ENCODE data around the gene MAP7. TPM values are rescaled to one million over a fixed set of nuclear protein-coding genes. Genes with fewer than 3 reads are reported as not detected.

Gene MAP7
- total RNA-seq, 1 experiment from 2014 or later, result 33.7 TPM

GRCh38 chr6:136334465-136334846 lies 215.8 kb downstream of the MAP7 start:
- Histone ChIP-seq H3K36me3 (ENCODE audit: low read depth) (no peaks in the 10 kb centered on the region), H3K79me2 (ENCODE audit: low read depth) (no peaks in the 10 kb centered on the region), H3F3A (ENCODE audit: insufficient read depth, low read depth) (peaks cover 5% of the 10 kb centered on the region; the same call in 1 of the 2 replicates), H3K4me1 (replicated peaks; ENCODE audit: insufficient read depth) (peaks cover 11% of the 10 kb centered on the region), H3K27ac (no peak overlapping the region), H2AFZ (no peak overlapping the region), H3K4me2 (no peak overlapping the region), H3K4me3 (no peak overlapping the region), H3K9me2 (ENCODE audit: insufficient read depth) (no peaks in the 10 kb centered on the region), H4K20me1 (ENCODE audit: insufficient read depth) (no peaks in the 10 kb centered on the region), H3K9me3 (ENCODE audit: insufficient read depth, low read depth) (no peaks in the 10 kb centered on the region), H3K27me3 (ENCODE audit: insufficient read depth, low read depth) (no peaks in the 10 kb centered on the region)
- TF ChIP-seq CTCF (conservative IDR thresholded peaks at IDR 0.05) (no peak), EZH2 (IDR thresholded peaks at IDR 0.05; ENCODE audit: low read depth) (no peak)
- intact Hi-C loops (cut with micrococcal nuclease; ENCODE audit: unreplicated experiment), result no loop called here
- no peak for DNase-seq
- no TSS peak for BruUV-seq (replicated peaks)
- ChIA-PET CTCF (no interaction called here), POLR2A (ENCODE audit: unreplicated experiment) (no interaction called here)

DNA sequence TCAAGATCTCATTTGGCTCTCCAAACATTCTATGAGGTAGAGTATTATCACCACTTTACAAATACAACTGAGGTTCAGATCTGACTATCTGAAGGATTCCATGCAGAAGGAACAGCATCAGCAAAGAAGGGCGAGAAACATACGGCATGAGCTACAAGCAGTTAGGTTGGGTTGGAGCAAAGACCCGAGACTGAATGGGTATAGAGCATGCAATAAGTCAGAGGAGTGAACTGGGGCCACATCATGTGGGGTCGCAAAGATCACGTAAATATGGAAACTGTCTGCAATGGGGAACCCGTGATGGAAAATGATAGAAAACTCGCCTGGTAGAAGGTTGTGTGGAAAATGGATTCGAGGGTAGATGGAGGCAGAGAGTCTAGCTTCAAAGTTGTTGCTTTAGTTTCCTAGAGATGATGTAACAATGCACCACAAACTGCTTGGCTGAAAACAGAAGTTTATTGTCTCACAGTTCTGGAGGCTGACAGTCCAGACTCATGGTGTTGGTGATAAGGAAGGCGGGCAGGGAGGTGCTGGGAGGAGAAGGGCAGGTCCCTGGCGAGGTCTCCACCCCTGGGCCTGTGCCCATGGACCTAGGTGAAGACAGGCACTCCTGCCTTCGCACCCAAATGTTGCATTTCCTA lies 216.3 kb downstream of the MAP7 start:
- H3K4me1 ChIP-seq (replicated peaks; ENCODE audit: insufficient read depth), result peaks cover 11% of the 10 kb centered on the region
- no peak overlapping the region for H3K4me3 ChIP-seq
- no peaks in the 10 kb centered on the region for H3K79me2 ChIP-seq (ENCODE audit: low read depth)
- no peak overlapping the region for H3K27ac ChIP-seq
- no peaks in the 10 kb centered on the region for H3K27me3 ChIP-seq (ENCODE audit: insufficient read depth, low read depth)
- H3K36me3 ChIP-seq (ENCODE audit: low read depth), result no peaks in the 10 kb centered on the region
- TF ChIP-seq EZH2 (IDR thresholded peaks at IDR 0.05; ENCODE audit: low read depth) (no peak), CTCF (conservative IDR thresholded peaks at IDR 0.05) (no peak)
- no peak overlapping the region for H3K4me2 ChIP-seq
- H4K20me1 ChIP-seq (ENCODE audit: insufficient read depth), result no peaks in the 10 kb centered on the region
- no peak overlapping the region for H2AFZ ChIP-seq
- intact Hi-C loops (cut with micrococcal nuclease; ENCODE audit: unreplicated experiment), result no loop called here
- DNase-seq, result no peak
- H3F3A ChIP-seq (ENCODE audit: insufficient read depth, low read depth), result peaks cover 5% of the 10 kb centered on the region; the same call in 1 of the 2 replicates
- POLR2A ChIA-PET (ENCODE audit: unreplicated experiment), result no interaction called here
- BruUV-seq (replicated peaks), result no TSS peak
- no peaks in the 10 kb centered on the region for H3K9me2 ChIP-seq (ENCODE audit: insufficient read depth)
- CTCF ChIA-PET, result no interaction called here
- H3K9me3 ChIP-seq (ENCODE audit: insufficient read depth, low read depth), result no peaks in the 10 kb centered on the region

- TF ChIP-seq CTCF (conservative IDR thresholded peaks at IDR 0.05) (no peak), EZH2 (IDR thresholded peaks at IDR 0.05; ENCODE audit: low read depth) (no peak)
- no peak overlapping the region for H3K4me2 ChIP-seq
- intact Hi-C loops (cut with micrococcal nuclease; ENCODE audit: unreplicated experiment), result no loop called here
- no peaks in the 10 kb centered on the region for H3K4me1 ChIP-seq (replicated peaks; ENCODE audit: insufficient read depth)
- H2AFZ ChIP-seq, result no peak overlapping the region
- H3K4me3 ChIP-seq, result no peak overlapping the region
- CTCF ChIA-PET, result no interaction called here
- H3K27ac ChIP-seq, result no peak overlapping the region
- H3F3A ChIP-seq (ENCODE audit: insufficient read depth, low read depth), result no peaks in the 10 kb centered on the region
- H3K36me3 ChIP-seq (ENCODE audit: low read depth), result no peaks in the 10 kb centered on the region
- H3K9me3 ChIP-seq (ENCODE audit: insufficient read depth, low read depth), result no peaks in the 10 kb centered on the region
- H3K79me2 ChIP-seq (ENCODE audit: low read depth), result no peaks in the 10 kb centered on the region
- BruUV-seq (replicated peaks), result no TSS peak
- no peaks in the 10 kb centered on the region for H4K20me1 ChIP-seq (ENCODE audit: insufficient read depth)
- POLR2A ChIA-PET (ENCODE audit: unreplicated experiment), result no interaction called here
- no peaks in the 10 kb centered on the region for H3K9me2 ChIP-seq (ENCODE audit: insufficient read depth)
- H3K27me3 ChIP-seq (ENCODE audit: insufficient read depth, low read depth), result no peaks in the 10 kb centered on the region
- no peak for DNase-seq
Observed at GRCh38 chr6:136331461-136331860, 218.8 kb downstream of the MAP7 start.

Measured in PC-9 (cell line).